ENCODE measurements around the gene CD300LB. TPM values are rescaled to one million over a fixed set of nuclear protein-coding genes. Genes with fewer than 3 reads are reported as not detected.

CD300LB gene
- total RNA-seq, 4 donors from 2014 or later, result 0.16 TPM; not detected in 3

DNA sequence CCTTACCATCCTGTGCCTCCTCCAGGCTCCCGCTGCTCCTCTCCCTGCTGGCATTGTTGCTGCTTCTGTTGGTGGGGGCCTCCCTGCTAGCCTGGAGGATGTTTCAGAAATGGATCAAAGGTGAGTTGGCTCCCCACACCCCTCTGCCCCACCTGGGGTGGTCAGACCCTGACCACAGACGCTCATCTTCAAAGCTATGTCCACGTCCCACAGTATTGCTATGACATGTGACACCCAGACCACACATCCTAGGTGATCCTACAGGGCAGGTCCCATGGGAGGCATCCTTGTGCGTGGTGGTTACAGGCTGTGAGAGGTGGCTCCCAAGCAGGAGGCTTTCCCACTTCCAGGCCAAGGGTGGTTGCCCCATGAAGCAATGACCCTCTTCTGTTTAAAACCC is 53.9 kb downstream of the CD300LB start:
- Histone ChIP-seq H3K9me3 (no peaks in the 10 kb centered on the region), H3K4me1 (no peaks in the 10 kb centered on the region), H3K27me3 (no peaks in the 10 kb centered on the region), H3K4me3 (no peak overlapping the region), H3K36me3 (no peaks in the 10 kb centered on the region), H3K27ac (no peak overlapping the region)
- TF ChIP-seq, protein P1, sequence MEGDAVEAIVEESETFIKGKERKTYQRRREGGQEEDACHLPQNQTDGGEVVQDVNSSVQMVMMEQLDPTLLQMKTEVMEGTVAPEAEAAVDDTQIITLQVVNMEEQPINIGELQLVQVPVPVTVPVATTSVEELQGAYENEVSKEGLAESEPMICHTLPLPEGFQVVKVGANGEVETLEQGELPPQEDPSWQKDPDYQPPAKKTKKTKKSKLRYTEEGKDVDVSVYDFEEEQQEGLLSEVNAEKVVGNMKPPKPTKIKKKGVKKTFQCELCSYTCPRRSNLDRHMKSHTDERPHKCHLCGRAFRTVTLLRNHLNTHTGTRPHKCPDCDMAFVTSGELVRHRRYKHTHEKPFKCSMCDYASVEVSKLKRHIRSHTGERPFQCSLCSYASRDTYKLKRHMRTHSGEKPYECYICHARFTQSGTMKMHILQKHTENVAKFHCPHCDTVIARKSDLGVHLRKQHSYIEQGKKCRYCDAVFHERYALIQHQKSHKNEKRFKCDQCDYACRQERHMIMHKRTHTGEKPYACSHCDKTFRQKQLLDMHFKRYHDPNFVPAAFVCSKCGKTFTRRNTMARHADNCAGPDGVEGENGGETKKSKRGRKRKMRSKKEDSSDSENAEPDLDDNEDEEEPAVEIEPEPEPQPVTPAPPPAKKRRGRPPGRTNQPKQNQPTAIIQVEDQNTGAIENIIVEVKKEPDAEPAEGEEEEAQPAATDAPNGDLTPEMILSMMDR (IDR thresholded peaks at IDR 0.05 in 4 of 5, conservative IDR thresholded peaks at IDR 0.05 in 1 of 5), result no peak
- no peak for TF ChIP-seq POLR2A (IDR thresholded peaks at IDR 0.05)
- in situ Hi-C loops (cut with MboI; ENCODE audit: low sequenced_read_pairs in 4 of 4), result loop anchor here in 1 of 4 donors (25.0 kb wide), 1 partner anchor 265 kb away; the partner anchor contains the start of genes RPL38 and TTYH2
- ATAC-seq (no peak), DNase-seq (no peak)
- intact Hi-C loops (cut with DNase I; ENCODE audit: low total_unique reads), result no loop called here

DNA sequence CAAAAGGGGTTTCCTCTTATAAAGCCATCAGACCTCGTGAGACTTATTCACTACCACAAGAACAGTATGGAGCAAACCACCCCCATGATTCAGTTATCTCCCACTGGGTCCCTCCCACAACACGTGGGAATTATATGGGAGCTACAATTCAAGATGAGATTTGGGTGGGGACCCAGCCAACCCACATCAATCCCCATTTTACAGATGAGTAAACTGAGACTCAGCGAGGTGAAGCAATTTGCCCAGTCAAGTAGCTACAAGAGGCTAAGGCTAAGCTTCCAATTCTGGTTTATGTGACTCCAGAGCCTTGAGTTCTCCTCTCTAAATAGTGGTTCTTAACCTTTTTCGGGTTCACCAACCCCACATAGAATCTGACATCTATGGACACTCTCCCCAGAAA is 56.1 kb downstream of the CD300LB start:
- H3K27ac ChIP-seq, result no peak overlapping the region
- H3K36me3 ChIP-seq, result no peaks in the 10 kb centered on the region
- no peak overlapping the region for H3K4me3 ChIP-seq
- no peak for DNase-seq
- in situ Hi-C loops (cut with MboI; ENCODE audit: low sequenced_read_pairs in 4 of 4), result loop anchor here in 1 of 4 donors (25.0 kb wide), 1 partner anchor 263 kb away; the partner anchor contains the start of genes RPL38 and TTYH2
- TF ChIP-seq, protein P1 (IDR thresholded peaks at IDR 0.05 in 4 of 5, conservative IDR thresholded peaks at IDR 0.05 in 1 of 5), result no peak
- TF ChIP-seq POLR2A (IDR thresholded peaks at IDR 0.05), result no peak
- intact Hi-C loops (cut with DNase I; ENCODE audit: low total_unique reads), result no loop called here
- H3K4me1 ChIP-seq, result no peaks in the 10 kb centered on the region
- H3K9me3 ChIP-seq, result no peaks in the 10 kb centered on the region
- ATAC-seq, result no peak
- H3K27me3 ChIP-seq, result no peaks in the 10 kb centered on the region

- DNase-seq, result no peak
- no peak for ATAC-seq
- Histone ChIP-seq H3K27me3 (no peaks in the 10 kb centered on the region), H3K27ac (no peak overlapping the region), H3K4me3 (no peak overlapping the region), H3K4me1 (no peaks in the 10 kb centered on the region), H3K9me3 (no peaks in the 10 kb centered on the region), H3K36me3 (no peaks in the 10 kb centered on the region)
- in situ Hi-C loops (cut with MboI; ENCODE audit: low sequenced_read_pairs in 4 of 4), result no loop called here
- TF ChIP-seq POLR2A (IDR thresholded peaks at IDR 0.05), result no peak
- TF ChIP-seq, protein P1 (IDR thresholded peaks at IDR 0.05 in 4 of 5, conservative IDR thresholded peaks at IDR 0.05 in 1 of 5), result no peak
- intact Hi-C loops (cut with DNase I; ENCODE audit: low total_unique reads), result no loop called here
These were observed 57.1 kb downstream of the CD300LB start for GRCh38 chr17:74474043-74474792.

DNA sequence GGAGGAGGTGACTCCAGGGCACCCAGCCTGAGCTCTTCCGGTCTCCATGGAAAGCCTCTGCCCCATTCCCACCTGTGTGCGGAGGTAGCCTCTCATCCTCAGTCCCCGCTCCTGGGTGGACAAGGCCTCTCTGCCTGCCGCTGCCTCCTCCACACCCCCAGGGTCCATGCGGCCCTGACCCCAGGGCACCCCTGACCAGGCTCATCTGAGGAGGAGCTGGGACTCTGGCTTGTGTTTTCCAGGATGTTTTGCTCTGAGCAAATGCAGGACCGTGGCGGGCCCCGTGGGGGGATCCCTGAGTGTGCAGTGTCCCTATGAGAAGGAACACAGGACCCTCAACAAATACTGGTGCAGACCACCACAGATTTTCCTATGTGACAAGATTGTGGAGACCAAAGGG is 58.0 kb downstream of the CD300LB start:
- no peak for TF ChIP-seq POLR2A (IDR thresholded peaks at IDR 0.05)
- TF ChIP-seq, protein P1 (IDR thresholded peaks at IDR 0.05 in 4 of 5, conservative IDR thresholded peaks at IDR 0.05 in 1 of 5), result no peak
- no peaks in the 10 kb centered on the region for H3K27me3 ChIP-seq
- H3K36me3 ChIP-seq, result no peaks in the 10 kb centered on the region
- H3K27ac ChIP-seq, result no peak overlapping the region
- H3K4me3 ChIP-seq, result no peak overlapping the region
- H3K4me1 ChIP-seq, result no peaks in the 10 kb centered on the region
- intact Hi-C loops (cut with DNase I; ENCODE audit: low total_unique reads) (no loop called here), in situ Hi-C loops (cut with MboI; ENCODE audit: low sequenced_read_pairs in 4 of 4) (no loop called here)
- DNase-seq (no peak), ATAC-seq (no peak)
- H3K9me3 ChIP-seq, result no peaks in the 10 kb centered on the region
